ENCODE measurements around the gene ATP2B1. TPM values are rescaled to one million over a fixed set of nuclear protein-coding genes. Genes with fewer than 3 reads are reported as not detected.

Gene ATP2B1
- total RNA-seq, 2 experiments from 2014 or later: 25.3 to 26.5 TPM

GRCh38 chr12:89568484-89568883, 140.2 kb downstream of the ATP2B1 start:
- POLR2A ChIA-PET: no interaction called here
- H3K27me3 Mint-ChIP-seq (ENCODE audit: low read depth): no peaks in the 10 kb centered on the region
- no peaks in the 10 kb centered on the region for H3K9me3 Mint-ChIP-seq (ENCODE audit: insufficient read depth)
- H3K4me1 Mint-ChIP-seq (ENCODE audit: low read depth): no peaks in the 10 kb centered on the region
- H3K27ac Mint-ChIP-seq: no peak overlapping the region
- no peak for DNase-seq
- CTCF ChIA-PET: no interaction called here
- ATAC-seq: no peak
- no peaks in the 10 kb centered on the region for H3K36me3 Mint-ChIP-seq (ENCODE audit: low read depth)
- H3K4me3 Mint-ChIP-seq: no peak overlapping the region

GRCh38 chr12:89567691-89568239, 140.9 kb downstream of the ATP2B1 start:
- Mint-ChIP-seq H3K27me3 (ENCODE audit: low read depth) (no peaks in the 10 kb centered on the region), H3K27ac (no peak overlapping the region), H3K4me1 (ENCODE audit: low read depth) (no peaks in the 10 kb centered on the region), H3K9me3 (ENCODE audit: insufficient read depth) (no peaks in the 10 kb centered on the region), H3K36me3 (ENCODE audit: low read depth) (no peaks in the 10 kb centered on the region), H3K4me3 (no peak overlapping the region)
- ChIA-PET POLR2A (no interaction called here), CTCF (no interaction called here)
- no peak for ATAC-seq
- DNase-seq: no peak

- Mint-ChIP-seq H3K27me3 (ENCODE audit: low read depth) (no peaks in the 10 kb centered on the region), H3K9me3 (ENCODE audit: insufficient read depth) (no peaks in the 10 kb centered on the region), H3K4me3 (no peak overlapping the region), H3K27ac (no peak overlapping the region), H3K4me1 (ENCODE audit: low read depth) (no peaks in the 10 kb centered on the region), H3K36me3 (ENCODE audit: low read depth) (no peaks in the 10 kb centered on the region)
- POLR2A ChIA-PET: no interaction called here
- no peak for ATAC-seq
- CTCF ChIA-PET: interaction anchor here (0.6 to 1.5 kb wide), 2 partner anchors 22 to 104 kb away, joined by 3 read pairs; no protein-coding TSS in a partner anchor
- no peak for DNase-seq
Observed at GRCh38 chr12:89566615-89567014, 142.0 kb downstream of the ATP2B1 start.

GRCh38 chr12:89565002-89565401, 143.6 kb downstream of the ATP2B1 start:
- ChIA-PET CTCF (no interaction called here), POLR2A (no interaction called here)
- H3K9me3 Mint-ChIP-seq (ENCODE audit: insufficient read depth): no peaks in the 10 kb centered on the region
- no peaks in the 10 kb centered on the region for H3K4me1 Mint-ChIP-seq (ENCODE audit: low read depth)
- ATAC-seq (no peak), DNase-seq (no peak)
- no peaks in the 10 kb centered on the region for H3K27me3 Mint-ChIP-seq (ENCODE audit: low read depth)
- H3K36me3 Mint-ChIP-seq (ENCODE audit: low read depth): no peaks in the 10 kb centered on the region
- H3K4me3 Mint-ChIP-seq: no peak overlapping the region
- no peak overlapping the region for H3K27ac Mint-ChIP-seq

GRCh38 chr12:89559753-89560152, 148.9 kb downstream of the ATP2B1 start:
- Mint-ChIP-seq H3K27me3 (ENCODE audit: low read depth) (no peaks in the 10 kb centered on the region), H3K4me3 (no peak overlapping the region), H3K27ac (no peak overlapping the region), H3K9me3 (ENCODE audit: insufficient read depth) (no peaks in the 10 kb centered on the region), H3K36me3 (ENCODE audit: low read depth) (no peaks in the 10 kb centered on the region), H3K4me1 (ENCODE audit: low read depth) (no peaks in the 10 kb centered on the region)
- DNase-seq (no peak), ATAC-seq (no peak)
- ChIA-PET POLR2A (no interaction called here), CTCF (interaction anchor here (3.0 kb wide), 1 partner anchor 16 kb away, joined by 17 read pairs; no protein-coding TSS in a partner anchor)

GRCh38 chr12:89556976-89557375, 151.7 kb downstream of the ATP2B1 start:
- POLR2A ChIA-PET: no interaction called here

GRCh38 chr12:89552376-89552775, 156.3 kb downstream of the ATP2B1 start:
- DNase-seq (no peak), ATAC-seq (no peak)
- no peaks in the 10 kb centered on the region for H3K27me3 Mint-ChIP-seq (ENCODE audit: low read depth)
- H3K27ac Mint-ChIP-seq: no peak overlapping the region
- ChIA-PET POLR2A (no interaction called here), CTCF (interaction anchor here (1.5 to 1.7 kb wide), 2 partner anchors 9 to 550 kb away, joined by 3 to 8 read pairs; no protein-coding TSS in a partner anchor)
- H3K4me1 Mint-ChIP-seq (ENCODE audit: low read depth): no peaks in the 10 kb centered on the region
- no peaks in the 10 kb centered on the region for H3K9me3 Mint-ChIP-seq (ENCODE audit: insufficient read depth)
- H3K4me3 Mint-ChIP-seq: no peak overlapping the region
- no peaks in the 10 kb centered on the region for H3K36me3 Mint-ChIP-seq (ENCODE audit: low read depth)

More at GRCh38 chr12:89556976-89557375, 151.7 kb downstream of the ATP2B1 start:
- Mint-ChIP-seq H3K36me3 (ENCODE audit: low read depth) (no peaks in the 10 kb centered on the region), H3K27me3 (ENCODE audit: low read depth) (no peaks in the 10 kb centered on the region), H3K4me1 (ENCODE audit: low read depth) (no peaks in the 10 kb centered on the region), H3K27ac (no peak overlapping the region), H3K4me3 (no peak overlapping the region), H3K9me3 (ENCODE audit: insufficient read depth) (no peaks in the 10 kb centered on the region)
- DNase-seq (no peak), ATAC-seq (no peak)
- CTCF ChIA-PET: interaction anchor here (0.5 to 3.0 kb wide), 2 partner anchors 13 to 167 kb away, joined by 3 to 17 read pairs; no protein-coding TSS in a partner anchor

- DNase-seq (no peak), ATAC-seq (no peak)
- Mint-ChIP-seq H3K27me3 (ENCODE audit: low read depth) (no peaks in the 10 kb centered on the region), H3K36me3 (ENCODE audit: low read depth) (no peaks in the 10 kb centered on the region), H3K27ac (no peak overlapping the region), H3K9me3 (ENCODE audit: insufficient read depth) (no peaks in the 10 kb centered on the region), H3K4me1 (ENCODE audit: low read depth) (no peaks in the 10 kb centered on the region), H3K4me3 (no peak overlapping the region)
- ChIA-PET POLR2A (no interaction called here), CTCF (interaction anchor here (1.5 to 1.7 kb wide), 2 partner anchors 8 to 551 kb away, joined by 3 to 8 read pairs; no protein-coding TSS in a partner anchor)
Observed at GRCh38 chr12:89551747-89552146, 156.9 kb downstream of the ATP2B1 start.

- Mint-ChIP-seq H3K4me1 (ENCODE audit: low read depth) (peaks cover 4% of the 10 kb centered on the region), H3K36me3 (ENCODE audit: low read depth) (no peaks in the 10 kb centered on the region), H3K4me3 (no peak overlapping the region), H3K27me3 (ENCODE audit: low read depth) (no peaks in the 10 kb centered on the region), H3K9me3 (ENCODE audit: insufficient read depth) (no peaks in the 10 kb centered on the region), H3K27ac (no peak overlapping the region)
- POLR2A ChIA-PET: no interaction called here
- DNase-seq (no peak), ATAC-seq (no peak)
- CTCF ChIA-PET: no interaction called here
Observed at GRCh38 chr12:89547101-89547500, 161.5 kb downstream of the ATP2B1 start.

GRCh38 chr12:89546151-89546550, 162.5 kb downstream of the ATP2B1 start:
- H3K4me1 Mint-ChIP-seq (ENCODE audit: low read depth): peaks cover 4% of the 10 kb centered on the region
- no peak for DNase-seq
- H3K27me3 Mint-ChIP-seq (ENCODE audit: low read depth): no peaks in the 10 kb centered on the region
- ChIA-PET CTCF (no interaction called here), POLR2A (no interaction called here)
- no peaks in the 10 kb centered on the region for H3K9me3 Mint-ChIP-seq (ENCODE audit: insufficient read depth)
- no peak for ATAC-seq
- no peak overlapping the region for H3K4me3 Mint-ChIP-seq
- H3K27ac Mint-ChIP-seq: no peak overlapping the region
- H3K36me3 Mint-ChIP-seq (ENCODE audit: low read depth): no peaks in the 10 kb centered on the region

- H3K4me1 Mint-ChIP-seq (ENCODE audit: low read depth): peaks cover 4% of the 10 kb centered on the region
- ATAC-seq: no peak
- no peak for DNase-seq
- ChIA-PET POLR2A (interaction anchor here (0.6 kb wide), 1 partner anchor 573 kb away, joined by 3 read pairs; no protein-coding TSS in a partner anchor), CTCF (interaction anchor here (1.1 to 2.8 kb wide), 8 partner anchors 13 to 525 kb away, joined by 3 to 17 read pairs (median 6); partner anchors contain the start of gene ATP2B1)
- no peak overlapping the region for H3K4me3 Mint-ChIP-seq
- H3K36me3 Mint-ChIP-seq (ENCODE audit: low read depth): no peaks in the 10 kb centered on the region
- no peak overlapping the region for H3K27ac Mint-ChIP-seq
- no peaks in the 10 kb centered on the region for H3K27me3 Mint-ChIP-seq (ENCODE audit: low read depth)
- no peaks in the 10 kb centered on the region for H3K9me3 Mint-ChIP-seq (ENCODE audit: insufficient read depth)
Observed at GRCh38 chr12:89544681-89545184, 163.9 kb downstream of the ATP2B1 start.

GRCh38 chr12:89544022-89544421, 164.6 kb downstream of the ATP2B1 start:
- H3K27me3 Mint-ChIP-seq (ENCODE audit: low read depth): no peaks in the 10 kb centered on the region
- peaks cover 4% of the 10 kb centered on the region for H3K4me1 Mint-ChIP-seq (ENCODE audit: low read depth)
- ATAC-seq (no peak), DNase-seq (no peak)
- H3K4me3 Mint-ChIP-seq: no peak overlapping the region
- ChIA-PET CTCF (interaction anchor here (0.6 to 2.8 kb wide), 24 partner anchors 8 to 699 kb away, joined by 3 to 17 read pairs (median 4); partner anchors contain the start of gene ATP2B1), POLR2A (no interaction called here)
- no peaks in the 10 kb centered on the region for H3K36me3 Mint-ChIP-seq (ENCODE audit: low read depth)
- no peak overlapping the region for H3K27ac Mint-ChIP-seq
- no peaks in the 10 kb centered on the region for H3K9me3 Mint-ChIP-seq (ENCODE audit: insufficient read depth)

Data from activated CD8-positive, alpha-beta T cell treated with anti-CD3 and anti-CD28 coated beads, Interleukin-2, amount 10 ng/mL, durations not matched to agents 7 days and 5 days (primary cell).